ENCODE data around the gene EML5.
"Not testable (repeated sequence)": the region's sequence is repeated elsewhere in the genome, so short reads cannot be mapped to it uniquely, and the experiment has no call there.

The EML5 gene

DNA sequence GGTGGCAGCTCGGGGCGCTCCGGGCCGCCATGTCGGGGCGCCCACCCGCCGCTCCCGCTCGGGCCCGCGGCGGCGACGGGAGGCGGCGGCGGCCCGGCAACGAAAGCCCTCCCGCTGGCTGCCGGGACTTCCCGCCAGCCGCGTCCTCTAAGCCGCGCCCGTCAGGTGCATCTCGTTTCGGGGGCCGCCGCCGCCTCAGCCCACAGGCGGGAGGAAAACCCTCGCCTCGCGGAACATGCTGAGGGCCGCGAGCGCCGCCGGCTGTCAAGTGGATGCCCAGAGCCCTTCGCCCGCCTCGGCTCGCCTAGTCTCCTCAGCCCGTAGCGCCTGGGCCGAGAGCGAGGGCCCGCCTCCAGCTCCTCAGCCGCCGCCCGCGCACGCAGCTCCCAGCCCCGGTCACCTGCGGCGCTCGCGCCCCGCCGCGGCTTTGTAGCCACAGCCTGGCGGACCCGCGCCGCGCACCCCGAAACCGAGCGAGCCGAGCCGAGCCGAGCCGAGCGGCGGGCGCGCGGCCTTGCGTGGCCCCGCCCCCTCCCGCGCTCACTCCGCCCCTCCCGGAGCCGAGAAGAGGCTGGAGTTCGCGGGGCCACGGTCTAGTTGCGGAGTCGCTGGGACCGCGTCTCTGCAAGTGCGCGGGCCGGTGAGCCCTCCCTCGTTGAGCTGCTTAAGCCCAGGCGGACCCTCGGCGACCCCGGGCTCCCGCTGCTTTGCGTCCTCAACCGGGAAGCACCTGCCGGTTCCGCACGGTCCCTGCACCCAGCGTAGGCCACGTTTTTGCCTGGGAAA lies at the start of gene EML5:
TSS of gene EML5 (minus strand) at position 481 of the 786 bp plus-strand sequence. CDS start at position 31, 450 bp downstream.
- peak; percentile 92 for DNase-seq (ENCODE audit: low spot score)

DNA sequence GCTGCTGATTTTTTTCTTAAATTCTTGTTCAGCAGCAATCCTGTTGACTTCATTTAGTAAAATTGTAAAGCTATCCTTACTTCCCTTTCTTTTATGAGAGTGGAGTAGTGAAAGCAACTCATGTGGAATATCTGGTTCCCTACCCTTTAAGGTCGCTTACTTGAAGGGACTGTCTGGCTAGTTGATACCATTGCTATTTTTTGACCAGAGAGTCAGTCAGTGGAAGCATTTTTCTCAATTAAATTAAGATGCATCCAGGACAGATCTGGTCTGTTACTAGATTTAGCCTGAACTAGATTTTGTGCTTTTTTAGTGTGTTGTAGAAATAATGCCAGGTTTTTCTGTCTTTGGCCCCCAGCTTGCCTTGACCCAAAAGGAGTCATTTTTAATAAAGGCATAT lies 49.7 kb upstream of the EML5 start:
- DNase-seq (ENCODE audit: low spot score): no peak

DNA sequence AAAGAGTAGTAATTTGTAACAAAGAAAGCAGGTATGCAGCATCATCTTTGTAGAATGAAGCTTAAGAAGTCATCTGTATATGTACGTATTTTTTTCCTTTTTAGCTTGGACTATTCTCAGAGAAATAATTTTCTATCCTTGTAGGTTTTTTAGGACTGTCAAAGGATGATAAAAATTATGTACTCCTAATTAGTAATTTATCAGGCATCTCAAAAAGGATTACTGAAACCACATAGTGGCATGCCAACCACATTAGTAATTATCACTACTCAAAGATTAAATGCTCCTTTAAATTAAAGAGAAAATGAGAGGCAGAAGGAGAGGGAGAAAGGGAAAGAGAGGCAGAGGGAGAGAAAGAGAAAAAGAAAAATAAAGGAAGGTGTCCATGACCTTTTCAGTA lies 49.0 kb upstream of the EML5 start:
- DNase-seq (ENCODE audit: low spot score): no peak

DNA sequence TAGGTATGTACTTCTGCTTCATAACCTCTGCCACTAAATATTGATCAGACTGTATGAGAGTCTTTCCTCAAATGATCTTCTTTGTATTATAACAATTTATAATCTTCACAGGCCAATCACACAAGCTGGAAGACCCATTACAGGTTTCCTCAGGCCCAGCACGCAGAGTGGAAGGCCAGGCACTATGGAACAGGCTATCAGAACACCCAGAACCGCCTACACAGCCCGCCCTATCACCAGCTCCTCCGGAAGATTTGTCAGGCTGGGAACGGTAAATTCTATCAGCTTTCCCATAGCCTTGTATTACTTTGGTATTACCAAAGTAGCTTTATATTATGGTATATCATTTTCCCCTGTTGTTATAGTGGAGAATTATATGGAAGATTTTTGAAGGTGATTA lies 48.2 kb upstream of the EML5 start:
- no peak for DNase-seq (ENCODE audit: low spot score)

DNA sequence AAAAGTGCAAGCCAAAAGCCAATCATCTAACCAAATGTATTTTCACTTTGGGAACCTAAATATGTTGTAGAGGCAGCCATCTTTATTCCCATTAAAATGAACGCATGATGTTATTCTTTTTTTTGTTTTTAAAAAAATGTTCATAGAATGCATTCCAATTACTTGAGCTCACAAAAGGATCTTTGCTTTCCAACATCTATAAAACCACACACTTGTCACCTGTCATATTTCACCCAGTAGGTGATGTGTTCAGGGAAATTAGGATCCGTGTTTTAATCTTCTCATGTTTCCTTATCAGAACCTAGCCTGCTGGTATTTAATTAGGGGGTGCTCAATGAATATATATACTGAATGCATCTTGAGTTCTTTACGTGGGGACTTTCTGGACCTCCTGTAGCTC lies 45.3 kb upstream of the EML5 start:
- no peak for DNase-seq (ENCODE audit: low spot score)

DNA sequence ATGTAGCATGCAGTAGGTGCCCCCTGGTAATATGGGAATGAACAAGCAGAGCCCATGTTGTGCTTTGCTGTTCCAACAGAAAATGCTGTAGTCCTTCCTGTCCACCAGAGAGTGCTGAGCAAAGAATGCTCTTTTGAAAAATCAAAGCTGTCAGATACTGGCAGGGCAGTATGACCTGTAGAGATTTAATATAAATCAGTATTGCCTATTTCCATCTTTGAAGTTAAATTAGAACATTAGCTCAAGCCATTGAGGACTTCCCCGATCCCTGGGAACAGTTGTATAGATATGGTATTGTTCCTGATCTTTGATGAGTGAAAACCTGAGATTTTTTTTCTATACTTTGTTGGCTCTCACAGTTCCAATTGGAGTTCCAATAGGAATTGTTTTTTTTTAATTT lies 44.7 kb upstream of the EML5 start:
- no peak for DNase-seq (ENCODE audit: low spot score)

DNA sequence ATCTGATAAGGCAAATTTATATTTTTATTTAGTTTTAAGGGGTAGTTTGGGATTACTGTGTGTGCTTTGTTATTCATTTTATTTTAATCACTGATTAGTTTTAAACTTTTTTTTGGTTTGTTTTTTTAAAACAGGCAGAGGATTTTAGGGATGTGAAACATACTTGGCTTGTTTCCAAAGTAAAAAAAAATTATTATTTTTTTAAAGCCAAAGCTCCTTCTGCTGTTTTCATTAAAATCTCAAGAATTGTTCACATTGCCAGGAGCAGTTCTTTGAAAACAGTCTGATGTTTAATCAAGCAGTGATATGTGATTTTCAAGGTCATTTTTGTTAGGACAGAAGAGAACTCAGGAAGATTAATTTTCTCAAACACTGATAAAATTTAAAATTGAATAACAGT lies 42.9 kb upstream of the EML5 start:
- DNase-seq (ENCODE audit: low spot score): no peak

DNA sequence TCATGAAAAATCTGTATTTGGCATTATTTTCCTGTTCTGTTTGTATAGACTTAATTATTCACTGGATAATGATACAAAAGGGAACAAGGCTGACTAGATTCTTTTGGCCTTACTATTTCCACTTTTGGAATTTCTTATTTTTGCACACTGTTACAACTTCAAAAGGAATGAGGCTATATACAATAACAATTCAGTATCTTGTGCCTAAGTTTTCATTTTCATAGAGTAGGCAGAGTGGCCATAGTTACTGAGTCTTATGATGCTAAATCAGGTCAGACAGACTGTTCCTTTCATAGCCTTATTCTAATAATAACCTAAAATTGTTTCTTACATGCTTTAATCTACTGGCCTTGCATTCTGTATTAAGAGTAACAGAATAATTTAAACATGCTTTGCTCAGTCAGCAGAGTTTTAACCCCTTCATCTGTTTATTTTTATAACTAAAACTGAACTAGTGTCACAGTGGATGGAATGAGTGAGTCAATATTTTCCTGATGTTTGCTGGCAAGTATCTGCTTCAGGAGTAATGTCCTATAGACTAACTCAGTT lies 42.2 kb upstream of the EML5 start:
- DNase-seq (ENCODE audit: low spot score): no peak

DNA sequence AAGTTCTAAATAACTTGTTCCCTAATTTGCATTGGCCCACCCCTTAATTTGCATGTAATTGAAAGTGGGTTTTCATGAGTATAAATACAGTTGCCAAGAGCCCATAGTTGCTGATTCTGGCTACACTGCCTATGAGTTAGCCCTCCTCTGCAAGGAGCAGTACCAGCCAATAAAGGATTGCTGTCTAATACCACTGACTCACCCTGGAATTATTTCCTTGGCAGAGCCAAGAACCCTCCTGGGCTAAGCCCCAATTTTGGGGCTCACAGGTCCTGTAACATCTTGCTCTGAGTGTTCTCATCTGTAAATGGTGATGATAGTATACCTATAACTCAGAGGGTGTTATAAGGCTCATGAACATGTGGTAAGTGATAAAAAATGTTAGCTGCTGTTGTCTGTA lies 38.5 kb upstream of the EML5 start:
- no peak for DNase-seq (ENCODE audit: low spot score)

DNA sequence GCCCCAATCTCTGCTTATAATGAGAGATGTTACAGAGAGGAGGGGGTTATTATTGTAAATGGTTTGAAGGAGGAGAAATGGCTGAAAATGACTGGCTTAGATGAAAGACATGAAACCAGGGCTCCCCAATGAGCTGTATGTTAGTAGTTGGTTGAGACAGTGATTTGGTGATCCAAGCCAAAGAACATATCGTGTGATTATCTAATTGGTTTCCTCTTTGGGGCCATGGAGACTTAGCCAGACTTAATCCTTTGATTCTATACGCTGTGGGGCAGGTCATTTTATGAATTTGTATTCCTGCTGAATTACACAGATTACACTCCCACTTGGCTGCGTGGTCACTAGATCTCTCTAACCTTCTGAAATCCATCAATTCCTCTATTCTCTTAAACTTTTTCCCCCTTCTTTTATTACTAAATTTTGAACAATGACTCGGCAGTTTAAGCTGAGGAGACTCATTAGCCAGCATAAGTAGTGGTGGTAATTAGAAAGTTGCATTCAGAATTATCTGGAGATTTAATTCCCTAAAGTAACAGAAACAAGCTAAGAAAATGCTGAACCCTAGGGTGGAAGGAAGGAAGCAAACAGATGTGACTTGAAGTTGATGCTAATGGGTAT lies 37.0 kb upstream of the EML5 start:
- DNase-seq (ENCODE audit: low spot score): peak; percentile 66

DNA sequence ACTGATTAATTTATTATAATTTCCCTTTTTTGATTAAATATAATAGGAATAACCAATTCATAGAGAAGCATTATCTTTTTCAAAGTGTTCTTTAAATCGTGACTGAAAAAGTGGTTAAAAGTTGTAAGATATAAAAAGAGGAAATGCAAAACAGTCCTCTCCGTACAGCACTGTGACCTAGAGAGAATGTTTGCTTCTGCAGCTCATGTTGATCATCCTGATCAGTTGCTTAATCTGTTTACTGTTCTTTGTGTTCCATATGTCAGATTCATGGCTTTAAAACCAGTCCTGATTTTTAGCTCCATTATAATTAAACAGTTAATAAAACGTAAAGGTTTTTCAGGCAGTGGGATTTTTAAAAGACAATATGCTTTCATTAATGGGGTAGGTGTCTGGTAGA lies 36.4 kb upstream of the EML5 start:
- DNase-seq (ENCODE audit: low spot score): no peak

DNA sequence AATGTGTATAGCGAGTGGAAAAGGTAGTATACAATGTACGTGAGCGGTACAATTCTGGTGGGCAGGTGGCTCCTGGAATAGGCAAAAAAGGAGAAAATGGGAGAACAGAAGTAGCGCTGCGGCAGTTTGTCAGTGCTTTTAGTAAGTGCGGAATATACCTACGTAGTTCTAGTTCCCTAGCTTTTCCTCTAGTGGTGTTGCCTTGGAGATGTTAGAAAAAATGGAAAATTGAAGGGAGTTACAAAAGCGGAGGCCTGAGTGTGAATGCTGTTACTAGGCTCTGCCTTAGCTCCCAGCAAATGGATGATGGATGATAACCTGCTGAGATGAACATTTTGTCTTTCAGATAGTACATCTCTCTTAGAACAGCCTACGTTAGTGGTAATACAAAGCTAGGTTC lies 32.8 kb upstream of the EML5 start:
- no peak for DNase-seq (ENCODE audit: low spot score)

DNA sequence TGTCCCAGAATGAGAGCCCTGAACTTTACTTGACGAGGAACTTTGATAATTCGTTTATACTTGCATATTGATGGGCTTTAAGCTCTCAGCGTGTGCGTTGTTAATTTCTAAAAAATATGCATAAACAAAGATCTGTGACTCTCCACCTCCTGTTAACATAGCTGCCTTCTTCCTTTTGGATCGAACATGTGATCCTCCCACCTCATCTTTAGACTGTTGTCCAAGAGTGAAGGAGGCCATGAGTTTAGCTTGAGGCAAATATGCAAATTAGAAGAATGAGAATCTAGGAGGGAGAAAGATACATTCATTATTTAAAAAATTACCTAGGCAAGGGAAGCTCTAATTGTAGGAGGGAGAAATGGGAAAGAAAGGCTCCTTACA lies 32.3 kb upstream of the EML5 start:
- no peak for DNase-seq (ENCODE audit: low spot score)

DNA sequence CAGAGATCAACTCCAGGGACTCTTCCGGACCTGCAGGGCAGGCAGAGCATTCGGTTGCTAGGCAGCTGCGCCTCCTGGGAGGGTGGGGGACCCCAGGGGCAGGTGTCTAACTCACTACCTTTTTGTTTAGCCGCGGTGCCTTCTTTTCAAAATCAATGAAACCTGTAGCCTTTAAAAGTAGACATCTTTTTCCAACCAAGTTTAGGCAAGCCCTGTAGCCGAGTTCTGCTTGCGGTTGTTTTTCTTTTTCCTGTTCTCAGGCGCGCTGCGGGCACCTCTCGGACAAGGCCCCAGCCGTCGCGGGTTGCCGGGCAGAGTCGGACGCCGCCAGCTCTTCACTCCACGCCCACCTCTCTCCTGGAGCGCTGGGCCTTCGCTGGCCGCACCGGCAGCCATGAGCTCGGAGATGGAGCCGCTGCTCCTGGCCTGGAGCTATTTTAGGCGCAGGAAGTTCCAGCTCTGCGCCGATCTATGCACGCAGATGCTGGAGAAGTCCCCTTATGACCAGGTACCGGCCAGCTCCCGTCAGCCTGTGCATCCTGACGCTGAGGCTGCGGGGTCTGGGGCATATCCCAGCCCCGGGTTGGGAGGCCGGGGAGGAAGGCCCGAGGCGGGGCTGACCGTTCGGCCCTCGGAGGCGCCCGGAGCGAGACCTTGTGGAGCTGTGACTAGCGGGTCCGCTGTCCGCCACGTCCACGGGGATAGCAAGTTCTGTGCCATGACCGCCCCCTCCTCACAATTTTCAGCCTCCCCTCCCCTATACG lies 31.7 kb upstream of the EML5 start, which contains the start of gene TTC8:
TSS of gene TTC8 (plus strand) at position 338 of the 764 bp plus-strand sequence. CDS start at position 395, 57 bp downstream.
- peak; percentile 93 for DNase-seq (ENCODE audit: low spot score)

DNA sequence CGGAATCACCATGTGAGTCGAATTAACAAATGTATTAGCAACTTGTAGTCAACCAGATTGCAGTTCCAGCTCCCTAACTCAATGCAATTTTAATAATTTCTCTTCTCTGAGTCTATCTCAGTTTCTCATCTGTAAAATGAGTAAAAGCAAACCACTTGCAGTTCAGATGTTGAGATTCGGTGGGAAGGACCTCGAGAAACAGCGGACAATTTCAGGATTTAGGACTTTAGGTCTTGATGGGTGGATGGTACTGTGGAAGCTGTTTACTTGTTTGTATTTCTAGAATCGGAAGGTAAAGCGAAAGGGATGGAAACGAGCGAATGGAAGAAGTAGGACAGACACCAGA lies 31.2 kb upstream of the EML5 start:
- DNase-seq (ENCODE audit: low spot score): no peak

DNA sequence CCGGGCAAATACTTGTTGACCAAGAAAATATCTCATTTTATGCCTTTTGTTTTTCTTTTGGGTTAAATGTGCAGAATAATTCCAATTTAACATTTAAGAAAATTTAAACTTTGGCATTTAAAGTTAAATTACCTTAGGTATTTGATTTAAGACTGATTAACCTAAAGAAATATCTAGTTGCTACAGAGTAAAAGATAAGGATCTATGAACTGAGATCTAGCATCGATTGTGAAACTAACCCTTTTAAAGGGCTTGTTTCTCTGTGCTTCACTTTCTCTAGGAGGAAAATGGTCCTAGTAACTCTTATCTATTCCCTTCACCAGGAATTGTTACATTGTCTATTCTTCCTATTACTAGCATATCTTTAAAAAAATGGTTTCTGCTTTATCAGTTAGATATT lies 29.1 kb upstream of the EML5 start:
- no peak for DNase-seq (ENCODE audit: low spot score)

DNA sequence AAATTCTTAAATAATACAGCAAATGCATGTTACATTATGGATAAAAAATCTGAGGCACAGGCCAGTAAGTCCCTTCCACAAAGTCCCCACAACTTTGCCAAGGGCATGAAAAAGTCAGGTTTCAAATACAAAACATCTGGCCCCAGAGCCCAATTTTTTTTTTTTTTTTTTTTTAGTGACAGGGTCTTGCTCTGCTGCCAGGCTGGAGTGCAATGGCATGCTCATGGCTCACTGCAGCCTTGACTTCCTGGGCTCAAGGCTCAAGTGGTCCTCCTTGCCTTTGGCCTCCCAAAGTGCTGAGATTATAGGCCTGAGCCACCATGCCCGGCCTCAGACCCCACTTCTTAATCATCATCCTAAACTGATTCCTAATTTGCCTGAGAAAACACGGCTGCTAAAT lies 28.6 kb upstream of the EML5 start:
- DNase-seq (ENCODE audit: low spot score): no peak

DNA sequence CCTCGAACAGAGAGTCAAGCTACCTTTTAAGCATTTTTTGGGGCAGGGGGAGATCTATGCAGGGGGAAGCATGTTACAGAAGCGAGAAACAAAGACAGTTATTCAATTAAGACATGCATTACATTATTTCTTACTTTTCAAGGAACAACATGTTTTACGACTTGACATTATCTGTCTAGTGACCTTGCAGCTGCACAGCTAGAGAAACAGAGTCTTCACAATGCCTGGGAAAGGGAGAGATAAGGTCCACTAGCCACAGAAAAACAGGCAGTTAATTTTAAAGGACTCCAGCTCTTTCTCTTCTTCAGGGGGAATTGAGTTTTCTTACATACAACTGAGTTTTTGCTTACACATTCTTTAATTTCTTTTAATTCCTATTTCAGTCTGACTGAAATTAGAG lies 26.9 kb upstream of the EML5 start:
- DNase-seq (ENCODE audit: low spot score): not testable (repeated sequence)

DNA sequence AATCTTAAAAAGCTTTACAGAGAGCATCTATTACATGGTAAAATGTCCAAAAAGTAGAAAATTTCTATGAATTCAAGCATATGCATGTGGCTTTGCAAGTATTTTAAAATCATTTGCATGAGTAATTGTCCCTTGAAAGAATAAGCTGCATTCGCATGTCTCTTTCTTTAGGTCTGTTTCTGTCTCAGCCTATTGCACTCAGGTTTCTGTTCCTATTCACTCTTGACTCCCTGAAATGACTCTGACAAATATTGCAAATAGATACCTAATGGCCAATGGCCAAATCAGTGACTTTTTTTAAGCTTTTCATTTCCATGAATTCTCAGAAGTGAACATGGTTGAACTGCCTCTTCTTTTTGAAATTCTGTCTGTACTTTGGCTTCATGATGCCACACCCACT lies 25.3 kb upstream of the EML5 start:
- DNase-seq (ENCODE audit: low spot score): no peak

DNA sequence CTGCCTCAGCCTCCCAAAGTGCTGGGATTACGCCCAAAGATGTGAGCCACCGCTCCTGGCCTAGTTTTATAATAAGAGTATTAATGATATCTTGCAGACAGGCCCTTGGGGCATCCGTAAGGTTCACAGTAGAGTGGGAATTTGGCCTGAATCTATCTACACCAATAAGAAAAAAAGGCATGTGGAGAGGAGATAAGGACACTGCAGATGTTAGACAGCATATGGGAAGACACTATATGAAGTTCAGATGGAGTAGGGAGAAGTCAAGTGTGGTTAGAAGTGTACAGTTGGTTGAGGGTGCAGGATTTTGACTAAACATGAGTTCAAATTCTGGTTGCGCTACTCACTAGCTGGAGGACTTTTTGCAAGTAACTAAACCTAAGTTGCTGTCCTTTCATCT lies 23.2 kb upstream of the EML5 start:
- no peak for DNase-seq (ENCODE audit: low spot score)

DNA sequence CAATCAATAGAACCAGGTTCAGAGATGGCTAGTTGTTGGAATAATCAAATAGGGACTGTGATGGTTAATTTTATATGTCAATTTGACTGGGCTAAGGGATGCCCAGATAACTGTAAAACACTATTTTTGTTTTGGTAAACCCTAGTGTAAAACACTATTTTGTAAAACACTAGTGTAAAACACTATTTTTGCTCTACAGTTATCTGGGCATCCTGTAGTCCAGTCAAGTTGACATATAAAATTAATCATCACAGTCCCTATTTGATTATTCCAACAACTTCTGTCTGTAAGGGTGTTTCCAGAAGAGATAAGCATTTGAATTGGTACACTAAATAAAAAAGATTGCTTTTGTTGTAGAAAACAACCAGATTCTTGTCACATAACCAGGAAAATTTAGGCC lies 15.6 kb upstream of the EML5 start:
- no peak for DNase-seq (ENCODE audit: low spot score)

DNA sequence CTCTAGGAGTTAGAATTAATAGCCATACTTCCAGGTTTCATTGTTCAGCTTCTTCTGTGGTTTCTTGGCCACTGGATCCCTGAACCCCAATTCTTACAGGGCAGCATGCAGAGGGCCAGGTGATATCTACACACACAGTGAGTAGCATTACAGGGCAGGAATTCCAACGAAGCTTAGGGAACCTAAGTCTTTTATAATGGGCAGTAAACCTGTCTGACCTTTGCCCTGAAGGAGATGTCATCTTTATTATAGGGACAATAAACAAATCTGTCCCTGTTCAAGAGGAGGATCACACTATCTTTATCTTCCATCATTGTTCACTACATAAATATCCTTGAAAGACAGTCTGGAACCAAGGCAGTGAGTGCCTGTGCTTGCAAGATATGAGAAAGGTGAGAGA lies 11.7 kb upstream of the EML5 start:
- DNase-seq (ENCODE audit: low spot score): no peak

DNA sequence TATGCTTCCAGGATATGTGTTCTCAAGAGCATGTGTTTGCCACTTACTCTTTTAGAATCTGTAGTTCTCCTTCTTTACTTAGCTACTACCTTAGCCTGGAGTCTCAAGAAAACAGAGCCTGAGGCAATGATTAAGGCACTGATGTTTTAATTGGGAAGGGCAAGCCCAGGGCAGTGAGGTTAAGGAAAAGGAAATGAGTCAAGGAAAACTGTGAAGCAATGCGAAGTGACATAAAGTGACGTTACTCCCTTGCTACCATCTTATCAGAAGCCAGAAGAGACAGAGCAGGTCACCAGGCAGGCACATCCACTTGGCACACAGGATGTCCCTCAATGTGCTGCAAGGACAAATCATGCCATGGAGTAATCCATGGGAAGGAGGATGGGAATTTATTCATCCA lies 11.3 kb upstream of the EML5 start:
- no peak for DNase-seq (ENCODE audit: low spot score)

Measured in D341Med (cell line).